Esophagus muscularis mucosa (tissue), 4 donors: Measurements from ENCODE around the gene NTSR1. TPM values are rescaled to one million over a fixed set of nuclear protein-coding genes. Genes with fewer than 3 reads are reported as not detected.

Experiments
- DNase-seq: peaks from one replicate; pipeline ENCODE4 v3.0.0-alpha.2; 2017; ENCODE audit errors: extremely low spot score
- H3K27ac ChIP-seq, 4 donors: fragments of 200-600 bp; sonication (generic); replicated peaks in 1 of 4; 1 replicate in 3 of 4; 2 replicates in 1 of 4; pipeline ENCODE4 v1.5.1; 2016 to 2019; ENCODE audit warnings: mild to moderate bottlenecking in 1 of 4
- H3K27me3 ChIP-seq, 4 donors: fragments of 200-600 bp; sonication (generic); one replicate each; pipeline versions ENCODE4 v1.5.1 to v1.6.0; 2016 to 2019
- H3K36me3 ChIP-seq, 4 donors: fragments of 200-600 bp; sonication (generic); one replicate each; pipeline ENCODE4 v1.5.1; 2016 to 2019
- H3K4me1 ChIP-seq, 4 donors: fragments of 200-600 bp; sonication (generic); one replicate each; pipeline ENCODE4 v1.5.1; 2016 to 2019
- H3K4me3 ChIP-seq, 4 donors: fragments of 200-600 bp; sonication (generic); 1 replicate in 2 of 4; 2 replicates in 2 of 4; pipeline ENCODE4 v1.5.1; 2016 to 2019; ENCODE audit warnings: mild to moderate bottlenecking in 4 of 4, moderate library complexity in 1 of 4
- H3K9me3 ChIP-seq, 4 donors: fragments of 200-600 bp; sonication (generic); 1 replicate in 3 of 4; 2 replicates in 1 of 4; pipeline ENCODE4 v1.5.1; 2016 to 2019
- CTCF ChIP-seq, 3 experiments: fragments of 200-600 bp in 2 of 3; fragments of 450-650 bp in 1 of 3; sonication (generic) in 2 of 3; IDR thresholded peaks; one replicate each; pipeline ENCODE4 v1.5.1; 2017 to 2019; ENCODE audit warnings: antibody characterized with exemption in 3 of 3, mild to moderate bottlenecking in 2 of 3, moderate library complexity in 1 of 3
- EP300 ChIP-seq: sonication (generic); formaldehyde crosslinking; IDR thresholded peaks from one replicate; pipeline ENCODE4 v1.6.1; 2017; ENCODE audit warnings: antibody characterized with exemption
- POLR2A ChIP-seq: fragments of 450-650 bp; IDR thresholded peaks from one replicate; pipeline ENCODE4 v1.6.1; 2017; ENCODE audit warnings: antibody characterized with exemption, moderate library complexity, mild to moderate bottlenecking, low read depth
- POLR2AphosphoS5 ChIP-seq, 2 donors: sonication (generic); formaldehyde crosslinking; IDR thresholded peaks; one replicate each; pipeline ENCODE4 v1.6.1; 2017; ENCODE audit warnings: antibody characterized with exemption in 2 of 2
- WGBS: methylation state at CpG from one replicate; pipeline ENCODE4 v1.1.5; 2018; 5-methylcytosine and 5-hydroxymethylcytosine counted together
- intact Hi-C: fragments of 100-400 bp; cut with DNase I; formaldehyde crosslinking; loops from one replicate; pipeline ENCODE4 v1.15.1; 2023
- total RNA-seq, 4 donors: library from RNA; depleted of rRNA; stranded (reverse); fragments of >200 nt; gene quantifications; one replicate each; pipeline versions ENCODE4 v1.1.0 to v1.2.1, GENCODE V29; 2016

NTSR1 gene
- total RNA-seq, 4 donors from 2014 or later, result 0.42 to 1.6 (median 0.80) TPM

- WGBS, result no CpG with 5 or more reads among the region's 10 CpGs
- TF ChIP-seq POLR2AphosphoS5 (IDR thresholded peaks at IDR 0.05) (no peak), CTCF (IDR thresholded peaks at IDR 0.05) (no peak), POLR2A (no peak), EP300 (no peak)
- H3K36me3 ChIP-seq, result peaks cover 55 to 76% (median 72%) of the 10 kb centered on the region in 4 donors
- no peak for DNase-seq
- no peaks in the 10 kb centered on the region for H3K9me3 ChIP-seq
- H3K27me3 ChIP-seq, result peaks cover 4 to 28% (median 21%) of the 10 kb centered on the region in 4 donors
- H3K4me3 ChIP-seq, result no peak overlapping the region
- H3K27ac ChIP-seq, result no peak overlapping the region
- intact Hi-C loops, result no loop called here
- H3K4me1 ChIP-seq, result peaks cover 23 to 44% (median 41%) of the 10 kb centered on the region in 4 donors
These were observed 103.1 kb downstream of the NTSR1 start for GRCh38 chr20:62811720-62812119.

Other genes with a start within 250 kb of the NTSR1 start
- gene GATA5, start 232.8 kb upstream of the NTSR1 start, total RNA-seq, result under 1 TPM in 3 of 4 donors, not detected in 1; 0.33 to 0.78 (median 0.46) TPM
- 10 to 100 TPM in 3 of 4 donors, 1 to 10 TPM in 1; 10.0 to 42.4 (median 30.1) TPM for gene SLCO4A1, start 66.3 kb upstream of the NTSR1 start, total RNA-seq
- 10 to 100 TPM in 2 of 4 donors, 1 to 10 TPM in 2; 7.6 to 16.7 (median 10.3) TPM for gene MRGBP, start 87.6 kb downstream of the NTSR1 start, total RNA-seq
- gene OGFR, start 96.0 kb downstream of the NTSR1 start, total RNA-seq, result 10 to 100 TPM; 46.1 to 84.5 (median 62.7) TPM
- 10 to 100 TPM; 13.4 to 22.9 (median 18.4) TPM for gene COL9A3, start 108.2 kb downstream of the NTSR1 start, total RNA-seq
- 10 to 100 TPM; 12.3 to 29.7 (median 18.8) TPM for gene TCFL5, start 153.0 kb downstream of the NTSR1 start, total RNA-seq
- gene DIDO1, start 217.7 kb downstream of the NTSR1 start, total RNA-seq, result 10 to 100 TPM; 48.9 to 61.6 (median 55.7) TPM
- gene GID8, start 229.3 kb downstream of the NTSR1 start, total RNA-seq, result 10 to 100 TPM; 22.4 to 30.1 (median 25.6) TPM
- gene SLC17A9, start 243.9 kb downstream of the NTSR1 start, total RNA-seq, result 1 to 10 TPM; 2.2 to 5.2 (median 2.7) TPM